HepG2 (cell line): ENCODE data around the gene TMEM253. TPM values are rescaled to one million over a fixed set of nuclear protein-coding genes. Genes with fewer than 3 reads are reported as not detected.
A peak's percentile ranks its signal among the peaks of the same experiment; 100 is the strongest.

Source experiments
- CCAR2 ChIP-seq: fragments of 200-400 bp; formaldehyde crosslinking; optimal IDR thresholded peaks from 2 replicates; pipeline ENCODE3; 2018; ENCODE audit warnings: low read depth, mild to moderate bottlenecking, low read length, moderate library complexity
- CHD4 ChIP-seq: fragments of 200-600 bp; sonication (generic); IDR thresholded peaks from 2 replicates; pipeline ENCODE4 v1.7.0; 2017; ENCODE audit warnings: mild to moderate bottlenecking, low read length, borderline replicate concordance
- FOXA3 ChIP-seq: IDR thresholded peaks from 2 replicates; pipeline ENCODE4 v1.6.1; 2016; ENCODE audit warnings: missing genetic modification reagents, missing compliant biosample characterization
- GPN1 ChIP-seq: sonication (generic); formaldehyde crosslinking; IDR thresholded peaks from 2 replicates; pipeline ENCODE4 v1.5.1; 2020; ENCODE audit warnings: missing genetic modification reagents, borderline replicate concordance
- GTF2F1 ChIP-seq: fragments of 150-350 bp; IDR thresholded peaks from 2 replicates; pipeline ENCODE4 v1.6.1; 2014; ENCODE audit warnings: low read length
- HNRNPUL1 ChIP-seq: fragments of 200-400 bp; formaldehyde crosslinking; IDR thresholded peaks from 2 replicates; pipeline ENCODE4 v1.6.1; 2017; ENCODE audit warnings: low read depth, mild to moderate bottlenecking, low read length, moderate library complexity
- JARID2 ChIP-seq: sonication (generic); formaldehyde crosslinking; IDR thresholded peaks from 2 replicates; pipeline ENCODE4 v1.8.1; 2023; ENCODE audit warnings: missing genetic modification reagents, inconsistent platforms; ENCODE audit not compliant: insufficient replicate concordance
- NR2F1 ChIP-seq, 2 experiments: fragments of 450-650 bp in 1 of 2; formaldehyde crosslinking in 1 of 2; IDR thresholded peaks; 2 replicates each; pipeline versions ENCODE4 v1.5.0 to v1.6.1; 2016 to 2020; ENCODE audit warnings: mild to moderate bottlenecking in 1 of 2, missing compliant biosample characterization in 1 of 2, missing genetic modification reagents in 1 of 2, moderate library complexity in 1 of 2
- RXRA ChIP-seq: sonication (generic); formaldehyde crosslinking; IDR thresholded peaks from 2 replicates; pipeline ENCODE4 v1.5.1; 2020; ENCODE audit warnings: missing genetic modification reagents
- SRSF4 ChIP-seq: fragments of 200-400 bp; formaldehyde crosslinking; IDR thresholded peaks from one replicate; pipeline ENCODE4 v1.6.1; 2018; ENCODE audit warnings: mild to moderate bottlenecking, low read depth, low read length, moderate library complexity; ENCODE audit not compliant: poor library complexity, severe bottlenecking
- ZC3H4 ChIP-seq: sonication (generic); formaldehyde crosslinking; IDR thresholded peaks from 2 replicates; pipeline ENCODE4 v1.4.0; 2020; ENCODE audit warnings: missing genetic modification reagents, borderline replicate concordance
- ZNF12 ChIP-seq: sonication (generic); formaldehyde crosslinking; IDR thresholded peaks from 2 replicates; pipeline ENCODE4 v1.5.0; 2020; ENCODE audit warnings: missing genetic modification reagents
- ZNF207 ChIP-seq: fragments of 450-650 bp; IDR thresholded peaks from 2 replicates; pipeline ENCODE4 v1.6.1; 2016; ENCODE audit warnings: antibody characterized with exemption, borderline replicate concordance
- ZNF24 ChIP-seq: fragments of 450-650 bp; IDR thresholded peaks from 2 replicates; pipeline ENCODE4 v1.6.1; 2017; ENCODE audit warnings: antibody characterized with exemption, mild to moderate bottlenecking
- ZNF264 ChIP-seq: sonication (generic); formaldehyde crosslinking; IDR thresholded peaks from 2 replicates; pipeline ENCODE4 v1.4.0; 2020; ENCODE audit warnings: missing genetic modification reagents
- ZNF329 ChIP-seq: sonication (generic); formaldehyde crosslinking; IDR thresholded peaks from 2 replicates; pipeline ENCODE4 v1.9.0; 2021; ENCODE audit warnings: low read depth, mild to moderate bottlenecking, missing genetic modification reagents
- ZNF333 ChIP-seq: sonication (generic); formaldehyde crosslinking; IDR thresholded peaks from 2 replicates; pipeline ENCODE4 v1.4.0; 2020; ENCODE audit warnings: mild to moderate bottlenecking, missing genetic modification reagents, borderline replicate concordance
- ZNF354B ChIP-seq: sonication (generic); formaldehyde crosslinking; IDR thresholded peaks from 2 replicates; pipeline ENCODE4 v1.8.0; 2022; ENCODE audit warnings: mild to moderate bottlenecking, missing genetic modification reagents
- ZNF430 ChIP-seq: sonication (generic); formaldehyde crosslinking; IDR thresholded peaks from 2 replicates; pipeline ENCODE4 v1.9.0; 2021; ENCODE audit warnings: mild to moderate bottlenecking, missing genetic modification reagents
- ZNF737 ChIP-seq: sonication (generic); formaldehyde crosslinking; IDR thresholded peaks from 2 replicates; pipeline ENCODE4 v1.5.0; 2020; ENCODE audit warnings: missing genetic modification reagents, mild to moderate bottlenecking, borderline replicate concordance
- polyA plus RNA-seq, 8 experiments: library from polyadenylated mRNA; depleted of rRNA in 3 of 8; stranded (reverse) in 7 of 8; unstranded in 1 of 8; fragments of >200 nt; fragmentation: Illumina TruSeq in 4 of 8; extraction: Trizol in 4 of 8; gene quantifications; 2 replicates each; pipeline versions ENCODE4 v1.2.1 to v1.2.3, GENCODE V29; 2011 to 2016; ENCODE audit warnings: low read depth in 4 of 8, missing spikeins in 1 of 8, mixed read lengths in 1 of 8; ENCODE audit not compliant: insufficient read depth in 1 of 8
- total RNA-seq, 5 experiments: library from RNA; depleted of rRNA; stranded (reverse); fragments of >200 nt; fragmentation: Illumina TruSeq; extraction: Trizol; gene quantifications; 2 replicates each; pipeline ENCODE4 v1.2.3, GENCODE V29; 2016; ENCODE audit warnings: low read depth in 1 of 5
- TF ChIP-seq, protein P1 (sequence below): IDR thresholded peaks from 2 replicates; pipeline ENCODE4 v1.4.0; 2020; ENCODE audit warnings: mild to moderate bottlenecking, missing genetic modification reagents
- TF ChIP-seq, protein P2 (sequence below): sonication (generic); formaldehyde crosslinking; IDR thresholded peaks from 2 replicates; pipeline ENCODE4 v1.4.0; 2020; ENCODE audit warnings: missing genetic modification reagents, borderline replicate concordance
- TF ChIP-seq, protein P3 (sequence below): sonication (generic); formaldehyde crosslinking; IDR thresholded peaks from 2 replicates; pipeline ENCODE4 v1.5.1; 2020; ENCODE audit warnings: mild to moderate bottlenecking, missing genetic modification reagents, moderate library complexity
- TF ChIP-seq, protein P4 (sequence below): sonication (generic); formaldehyde crosslinking; IDR thresholded peaks from 2 replicates; pipeline ENCODE4 v1.5.0; 2020; ENCODE audit warnings: missing genetic modification reagents

TMEM253 gene
- total and polyA plus RNA-seq, 2 of the 13 experiments (the other 11 are each of a cell fraction or from before 2014, with no cell fraction given), result 0.29 to 0.45 TPM

DNA sequence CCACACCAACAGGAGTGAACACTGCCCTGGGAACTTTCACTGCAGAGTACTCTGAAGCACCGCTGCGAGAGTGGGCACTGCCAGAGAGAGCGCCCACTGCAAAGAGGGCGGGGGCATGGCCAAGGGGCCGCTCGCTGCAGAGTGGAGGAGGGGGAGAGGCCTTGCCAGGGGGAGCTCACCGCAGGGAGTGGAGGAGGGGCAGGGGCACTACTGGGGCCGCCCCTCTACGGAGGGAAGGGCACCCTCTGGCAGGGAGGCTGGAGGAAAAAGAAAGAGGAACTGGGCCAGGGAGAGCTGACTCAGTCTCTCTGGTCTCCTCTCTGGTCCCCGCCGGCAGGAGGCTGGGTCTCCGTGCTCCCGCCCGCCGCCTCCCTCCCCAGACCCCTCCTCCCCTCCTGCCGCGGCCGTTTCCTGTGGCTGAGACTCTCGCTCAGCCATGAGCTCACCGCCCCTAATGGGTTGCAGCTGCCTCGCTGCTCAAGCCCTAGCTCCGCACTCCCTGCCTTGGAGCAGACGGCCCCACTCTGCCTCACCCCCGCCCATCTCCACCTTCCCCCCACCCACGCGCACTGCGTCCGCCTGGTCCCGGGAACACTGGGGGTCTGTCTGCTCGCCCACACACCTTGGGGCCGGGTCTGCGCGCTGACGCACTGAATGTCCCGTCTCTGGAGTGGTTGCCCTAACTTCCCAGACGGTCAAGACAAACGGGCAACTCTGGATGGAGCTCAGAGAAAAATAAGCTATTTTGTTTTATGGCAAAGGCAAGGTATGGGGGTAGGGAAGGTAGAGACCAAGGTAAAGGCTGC, 29.4 kb upstream of the TMEM253 start (continued):
- TF ChIP-seq, protein P1, sequence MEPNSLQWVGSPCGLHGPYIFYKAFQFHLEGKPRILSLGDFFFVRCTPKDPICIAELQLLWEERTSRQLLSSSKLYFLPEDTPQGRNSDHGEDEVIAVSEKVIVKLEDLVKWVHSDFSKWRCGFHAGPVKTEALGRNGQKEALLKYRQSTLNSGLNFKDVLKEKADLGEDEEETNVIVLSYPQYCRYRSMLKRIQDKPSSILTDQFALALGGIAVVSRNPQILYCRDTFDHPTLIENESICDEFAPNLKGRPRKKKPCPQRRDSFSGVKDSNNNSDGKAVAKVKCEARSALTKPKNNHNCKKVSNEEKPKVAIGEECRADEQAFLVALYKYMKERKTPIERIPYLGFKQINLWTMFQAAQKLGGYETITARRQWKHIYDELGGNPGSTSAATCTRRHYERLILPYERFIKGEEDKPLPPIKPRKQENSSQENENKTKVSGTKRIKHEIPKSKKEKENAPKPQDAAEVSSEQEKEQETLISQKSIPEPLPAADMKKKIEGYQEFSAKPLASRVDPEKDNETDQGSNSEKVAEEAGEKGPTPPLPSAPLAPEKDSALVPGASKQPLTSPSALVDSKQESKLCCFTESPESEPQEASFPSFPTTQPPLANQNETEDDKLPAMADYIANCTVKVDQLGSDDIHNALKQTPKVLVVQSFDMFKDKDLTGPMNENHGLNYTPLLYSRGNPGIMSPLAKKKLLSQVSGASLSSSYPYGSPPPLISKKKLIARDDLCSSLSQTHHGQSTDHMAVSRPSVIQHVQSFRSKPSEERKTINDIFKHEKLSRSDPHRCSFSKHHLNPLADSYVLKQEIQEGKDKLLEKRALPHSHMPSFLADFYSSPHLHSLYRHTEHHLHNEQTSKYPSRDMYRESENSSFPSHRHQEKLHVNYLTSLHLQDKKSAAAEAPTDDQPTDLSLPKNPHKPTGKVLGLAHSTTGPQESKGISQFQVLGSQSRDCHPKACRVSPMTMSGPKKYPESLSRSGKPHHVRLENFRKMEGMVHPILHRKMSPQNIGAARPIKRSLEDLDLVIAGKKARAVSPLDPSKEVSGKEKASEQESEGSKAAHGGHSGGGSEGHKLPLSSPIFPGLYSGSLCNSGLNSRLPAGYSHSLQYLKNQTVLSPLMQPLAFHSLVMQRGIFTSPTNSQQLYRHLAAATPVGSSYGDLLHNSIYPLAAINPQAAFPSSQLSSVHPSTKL, result peak; percentile 48
- TF ChIP-seq ZNF333 (CRISPR knock-in tag) (no peak), FOXA3 (no peak; the same call in 1 of the 2 replicates), JARID2 (no peak), ZC3H4 (CRISPR knock-in tag) (no peak), ZNF207 (no peak), CHD4 (no peak), ZNF737 (CRISPR knock-in tag) (no peak), ZNF329 (CRISPR knock-in tag) (no peak), ZNF12 (no peak), HNRNPUL1 (no peak), ZNF24 (no peak), NR2F1 (CRISPR knock-in tag; IDR thresholded peaks at IDR 0.05) (no peak), CCAR2 (no peak), SRSF4 (no peak), ZNF354B (CRISPR knock-in tag) (no peak), ZNF430 (CRISPR knock-in tag) (no peak), RXRA (CRISPR knock-in tag) (no peak), ZNF264 (CRISPR knock-in tag) (no peak), GPN1 (CRISPR knock-in tag) (no peak), GTF2F1 (no peak)
- TF ChIP-seq, protein P2, sequence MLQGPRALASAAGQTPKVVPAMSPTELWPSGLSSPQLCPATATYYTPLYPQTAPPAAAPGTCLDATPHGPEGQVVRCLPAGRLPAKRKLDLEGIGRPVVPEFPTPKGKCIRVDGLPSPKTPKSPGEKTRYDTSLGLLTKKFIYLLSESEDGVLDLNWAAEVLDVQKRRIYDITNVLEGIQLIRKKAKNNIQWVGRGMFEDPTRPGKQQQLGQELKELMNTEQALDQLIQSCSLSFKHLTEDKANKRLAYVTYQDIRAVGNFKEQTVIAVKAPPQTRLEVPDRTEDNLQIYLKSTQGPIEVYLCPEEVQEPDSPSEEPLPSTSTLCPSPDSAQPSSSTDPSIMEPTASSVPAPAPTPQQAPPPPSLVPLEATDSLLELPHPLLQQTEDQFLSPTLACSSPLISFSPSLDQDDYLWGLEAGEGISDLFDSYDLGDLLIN (CRISPR knock-in tag), result no peak
- TF ChIP-seq, protein P3, sequence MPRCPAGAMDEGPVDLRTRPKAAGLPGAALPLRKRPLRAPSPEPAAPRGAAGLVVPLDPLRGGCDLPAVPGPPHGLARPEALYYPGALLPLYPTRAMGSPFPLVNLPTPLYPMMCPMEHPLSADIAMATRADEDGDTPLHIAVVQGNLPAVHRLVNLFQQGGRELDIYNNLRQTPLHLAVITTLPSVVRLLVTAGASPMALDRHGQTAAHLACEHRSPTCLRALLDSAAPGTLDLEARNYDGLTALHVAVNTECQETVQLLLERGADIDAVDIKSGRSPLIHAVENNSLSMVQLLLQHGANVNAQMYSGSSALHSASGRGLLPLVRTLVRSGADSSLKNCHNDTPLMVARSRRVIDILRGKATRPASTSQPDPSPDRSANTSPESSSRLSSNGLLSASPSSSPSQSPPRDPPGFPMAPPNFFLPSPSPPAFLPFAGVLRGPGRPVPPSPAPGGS (CRISPR knock-in tag), result no peak
- TF ChIP-seq, protein P4, sequence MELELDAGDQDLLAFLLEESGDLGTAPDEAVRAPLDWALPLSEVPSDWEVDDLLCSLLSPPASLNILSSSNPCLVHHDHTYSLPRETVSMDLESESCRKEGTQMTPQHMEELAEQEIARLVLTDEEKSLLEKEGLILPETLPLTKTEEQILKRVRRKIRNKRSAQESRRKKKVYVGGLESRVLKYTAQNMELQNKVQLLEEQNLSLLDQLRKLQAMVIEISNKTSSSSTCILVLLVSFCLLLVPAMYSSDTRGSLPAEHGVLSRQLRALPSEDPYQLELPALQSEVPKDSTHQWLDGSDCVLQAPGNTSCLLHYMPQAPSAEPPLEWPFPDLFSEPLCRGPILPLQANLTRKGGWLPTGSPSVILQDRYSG (CRISPR knock-in tag), result no peak
